Measurements from ENCODE around the gene HGFAC.

DNA sequence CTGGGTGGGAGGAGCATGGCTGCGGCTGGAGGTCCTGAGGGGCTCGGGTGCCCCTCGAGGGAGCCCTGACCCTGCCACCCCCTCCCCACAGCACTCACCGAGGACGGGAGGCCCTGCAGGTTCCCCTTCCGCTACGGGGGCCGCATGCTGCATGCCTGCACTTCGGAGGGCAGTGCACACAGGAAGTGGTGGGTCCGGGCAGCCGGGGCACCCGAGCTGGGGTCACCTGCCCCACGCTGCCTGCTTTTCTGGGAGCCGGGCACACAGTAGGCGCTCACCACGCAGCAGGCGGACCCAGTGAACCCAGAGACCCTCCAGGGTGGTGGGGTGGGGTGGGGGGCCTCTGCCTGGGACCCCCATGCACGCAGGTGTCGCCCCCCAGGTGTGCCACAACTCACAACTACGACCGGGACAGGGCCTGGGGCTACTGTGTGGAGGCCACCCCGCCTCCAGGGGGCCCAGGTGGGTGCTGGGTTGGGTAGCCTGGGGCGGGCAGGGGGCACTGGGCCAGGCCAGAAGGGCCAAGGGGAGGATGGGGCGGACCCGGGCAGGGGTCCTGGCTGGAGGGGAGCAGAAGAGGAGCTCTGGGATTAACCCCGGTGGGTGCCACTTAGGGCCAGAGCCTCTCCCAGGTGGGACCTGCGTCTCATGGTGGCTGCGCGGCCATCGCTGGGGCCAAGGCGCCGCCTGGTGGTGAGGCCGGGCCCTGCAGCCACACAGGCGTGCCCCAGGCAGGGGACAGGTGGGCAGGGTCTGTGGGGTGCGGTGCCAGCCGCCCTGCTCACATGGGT is 1.4 kb downstream of the HGFAC start:
- TF ChIP-seq POLR2AphosphoS5 (IDR thresholded peaks at IDR 0.05; ENCODE audit: insufficient read depth in 1 of 2, low read depth in 1 of 2), result no peak
- TF ChIP-seq, protein P1, sequence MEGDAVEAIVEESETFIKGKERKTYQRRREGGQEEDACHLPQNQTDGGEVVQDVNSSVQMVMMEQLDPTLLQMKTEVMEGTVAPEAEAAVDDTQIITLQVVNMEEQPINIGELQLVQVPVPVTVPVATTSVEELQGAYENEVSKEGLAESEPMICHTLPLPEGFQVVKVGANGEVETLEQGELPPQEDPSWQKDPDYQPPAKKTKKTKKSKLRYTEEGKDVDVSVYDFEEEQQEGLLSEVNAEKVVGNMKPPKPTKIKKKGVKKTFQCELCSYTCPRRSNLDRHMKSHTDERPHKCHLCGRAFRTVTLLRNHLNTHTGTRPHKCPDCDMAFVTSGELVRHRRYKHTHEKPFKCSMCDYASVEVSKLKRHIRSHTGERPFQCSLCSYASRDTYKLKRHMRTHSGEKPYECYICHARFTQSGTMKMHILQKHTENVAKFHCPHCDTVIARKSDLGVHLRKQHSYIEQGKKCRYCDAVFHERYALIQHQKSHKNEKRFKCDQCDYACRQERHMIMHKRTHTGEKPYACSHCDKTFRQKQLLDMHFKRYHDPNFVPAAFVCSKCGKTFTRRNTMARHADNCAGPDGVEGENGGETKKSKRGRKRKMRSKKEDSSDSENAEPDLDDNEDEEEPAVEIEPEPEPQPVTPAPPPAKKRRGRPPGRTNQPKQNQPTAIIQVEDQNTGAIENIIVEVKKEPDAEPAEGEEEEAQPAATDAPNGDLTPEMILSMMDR (IDR thresholded peaks at IDR 0.05), result peak; percentile 97 to 99 (median 97)
